Measurements from ENCODE around the gene PDSS2. TPM values are rescaled to one million over a fixed set of nuclear protein-coding genes. Genes with fewer than 3 reads are reported as not detected.

PDSS2 gene
- total and polyA plus RNA-seq, 4 donors: 6.6 to 19.8 (median 15.6) TPM

- Histone ChIP-seq H3K9me3 (ENCODE audit: control insufficient read depth in 4 of 4, insufficient read depth in 3 of 4, low read length in 3 of 4) (no peaks in the 10 kb centered on the region), H3K9ac (ENCODE audit: insufficient read depth in 1 of 2, low read length in 2 of 2) (no peak overlapping the region), H3K4me3 (no peak overlapping the region), H3K36me3 (ENCODE audit: control insufficient read depth in 4 of 4, insufficient read depth in 4 of 4, low read length in 4 of 4) (no peaks in the 10 kb centered on the region), H3K4me1 (ENCODE audit: control insufficient read depth in 5 of 5, insufficient read depth in 5 of 5, low read length in 5 of 5) (peaks cover 0 to 17% (median 4%) of the 10 kb centered on the region in 5 donors), H3K27me3 (ENCODE audit: control insufficient read depth in 3 of 3, insufficient read depth in 3 of 3, low read length in 2 of 3) (no peaks in the 10 kb centered on the region), H3K27ac (ENCODE audit: low read depth in 1 of 2, low read length in 1 of 2) (no peak overlapping the region)
- TF ChIP-seq, protein P1, sequence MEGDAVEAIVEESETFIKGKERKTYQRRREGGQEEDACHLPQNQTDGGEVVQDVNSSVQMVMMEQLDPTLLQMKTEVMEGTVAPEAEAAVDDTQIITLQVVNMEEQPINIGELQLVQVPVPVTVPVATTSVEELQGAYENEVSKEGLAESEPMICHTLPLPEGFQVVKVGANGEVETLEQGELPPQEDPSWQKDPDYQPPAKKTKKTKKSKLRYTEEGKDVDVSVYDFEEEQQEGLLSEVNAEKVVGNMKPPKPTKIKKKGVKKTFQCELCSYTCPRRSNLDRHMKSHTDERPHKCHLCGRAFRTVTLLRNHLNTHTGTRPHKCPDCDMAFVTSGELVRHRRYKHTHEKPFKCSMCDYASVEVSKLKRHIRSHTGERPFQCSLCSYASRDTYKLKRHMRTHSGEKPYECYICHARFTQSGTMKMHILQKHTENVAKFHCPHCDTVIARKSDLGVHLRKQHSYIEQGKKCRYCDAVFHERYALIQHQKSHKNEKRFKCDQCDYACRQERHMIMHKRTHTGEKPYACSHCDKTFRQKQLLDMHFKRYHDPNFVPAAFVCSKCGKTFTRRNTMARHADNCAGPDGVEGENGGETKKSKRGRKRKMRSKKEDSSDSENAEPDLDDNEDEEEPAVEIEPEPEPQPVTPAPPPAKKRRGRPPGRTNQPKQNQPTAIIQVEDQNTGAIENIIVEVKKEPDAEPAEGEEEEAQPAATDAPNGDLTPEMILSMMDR (IDR thresholded peaks at IDR 0.05; ENCODE audit: control extremely low read depth, extremely low read depth): no peak
- ATAC-seq (ENCODE audit: insufficient read depth, low FRiP score) (no peak), DNase-seq (peak in 1 of 3 donors; percentile 11)
Measured at GRCh38 chr6:107315114-107315513, 144.2 kb downstream of the PDSS2 start.

GRCh38 chr6:107314531-107314939, 144.8 kb downstream of the PDSS2 start:
- no peak overlapping the region for H3K9ac ChIP-seq (ENCODE audit: insufficient read depth in 1 of 2, low read length in 2 of 2)
- H3K4me3 ChIP-seq: no peak overlapping the region
- no peak overlapping the region for H3K27ac ChIP-seq (ENCODE audit: low read depth in 1 of 2, low read length in 1 of 2)
- 71 to 83% methylated on average over 3 of the region's 3 CpGs for WGBS, 2 donors
- no peak for ATAC-seq (ENCODE audit: insufficient read depth, low FRiP score)
- peak in 2 of 3 donors; percentile 23 to 29 for DNase-seq
- H3K4me1 ChIP-seq (ENCODE audit: control insufficient read depth in 5 of 5, insufficient read depth in 5 of 5, low read length in 5 of 5): peaks cover 0 to 12% (median 4%) of the 10 kb centered on the region in 5 donors
- H3K36me3 ChIP-seq (ENCODE audit: control insufficient read depth in 4 of 4, insufficient read depth in 4 of 4, low read length in 4 of 4): no peaks in the 10 kb centered on the region
- TF ChIP-seq, protein P1 (IDR thresholded peaks at IDR 0.05; ENCODE audit: control extremely low read depth, extremely low read depth): no peak
- H3K9me3 ChIP-seq (ENCODE audit: control insufficient read depth in 4 of 4, insufficient read depth in 3 of 4, low read length in 3 of 4): no peaks in the 10 kb centered on the region
- no peaks in the 10 kb centered on the region for H3K27me3 ChIP-seq (ENCODE audit: control insufficient read depth in 3 of 3, insufficient read depth in 3 of 3, low read length in 2 of 3)

DNA sequence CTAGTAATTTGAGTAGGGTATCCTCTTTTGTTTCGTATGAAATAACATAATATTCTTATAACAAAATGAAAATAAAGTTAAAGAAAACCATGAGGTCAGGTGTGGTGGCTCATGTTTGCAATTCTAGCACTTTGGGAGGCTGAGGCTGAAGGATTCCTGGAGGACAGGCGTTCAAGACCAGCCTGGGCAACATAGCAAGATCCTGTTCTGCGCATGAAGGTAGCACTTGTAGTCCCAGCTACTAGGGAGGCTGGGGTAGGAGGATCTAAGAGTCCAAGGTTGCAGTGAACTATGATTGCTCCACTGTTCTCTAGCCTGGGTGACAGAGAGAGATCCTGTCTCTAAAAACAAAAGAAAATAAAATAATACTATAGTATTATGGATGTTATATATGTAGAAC, 145.6 kb downstream of the PDSS2 start:
- Histone ChIP-seq H3K27me3 (ENCODE audit: control insufficient read depth in 3 of 3, insufficient read depth in 3 of 3, low read length in 2 of 3) (no peaks in the 10 kb centered on the region), H3K9me3 (ENCODE audit: control insufficient read depth in 4 of 4, insufficient read depth in 3 of 4, low read length in 3 of 4) (no peaks in the 10 kb centered on the region), H3K9ac (ENCODE audit: insufficient read depth in 1 of 2, low read length in 2 of 2) (no peak overlapping the region), H3K4me1 (ENCODE audit: control insufficient read depth in 5 of 5, insufficient read depth in 5 of 5, low read length in 5 of 5) (peaks cover 0 to 9% (median 4%) of the 10 kb centered on the region in 5 donors), H3K4me3 (no peak overlapping the region), H3K36me3 (ENCODE audit: control insufficient read depth in 4 of 4, insufficient read depth in 4 of 4, low read length in 4 of 4) (no peaks in the 10 kb centered on the region), H3K27ac (ENCODE audit: low read depth in 1 of 2, low read length in 1 of 2) (no peak overlapping the region)
- TF ChIP-seq, protein P1 (IDR thresholded peaks at IDR 0.05; ENCODE audit: control extremely low read depth, extremely low read depth): no peak
- ATAC-seq (ENCODE audit: insufficient read depth, low FRiP score) (no peak), DNase-seq (no peak)
- WGBS, 2 donors: 96 to 98% methylated on average over 3 of the region's 3 CpGs

GRCh38 chr6:107310362-107310761, 149.0 kb downstream of the PDSS2 start:
- no peak for DNase-seq
- Histone ChIP-seq H3K4me1 (ENCODE audit: control insufficient read depth in 5 of 5, insufficient read depth in 5 of 5, low read length in 5 of 5) (peaks cover 0 to 9% (median 4%) of the 10 kb centered on the region in 5 donors), H3K27ac (ENCODE audit: low read depth in 1 of 2, low read length in 1 of 2) (no peak overlapping the region), H3K9ac (ENCODE audit: insufficient read depth in 1 of 2, low read length in 2 of 2) (no peak overlapping the region), H3K27me3 (ENCODE audit: control insufficient read depth in 3 of 3, insufficient read depth in 3 of 3, low read length in 2 of 3) (no peaks in the 10 kb centered on the region), H3K4me3 (no peak overlapping the region), H3K9me3 (ENCODE audit: control insufficient read depth in 4 of 4, insufficient read depth in 3 of 4, low read length in 3 of 4) (peaks cover 0 to 1% (median 0%) of the 10 kb centered on the region in 4 donors), H3K36me3 (ENCODE audit: control insufficient read depth in 4 of 4, insufficient read depth in 4 of 4, low read length in 4 of 4) (no peaks in the 10 kb centered on the region)
- WGBS, 2 donors: 99% methylated on average over 3 of the region's 3 CpGs
- no peak for ATAC-seq (ENCODE audit: insufficient read depth, low FRiP score)
- TF ChIP-seq, protein P1 (IDR thresholded peaks at IDR 0.05; ENCODE audit: control extremely low read depth, extremely low read depth): no peak

Data from lung (tissue), 12 donors.